HG03575 (cell line): ENCODE measurements around the gene PKHD1.
A peak's percentile ranks its signal among the peaks of the same experiment; 100 is the strongest.

Experiments used
- ATAC-seq: cut with Tn5 transposase; IDR thresholded peaks from one replicate; pipeline ENCODE4 v1.9.1; 2021; ENCODE audit not compliant: unreplicated experiment, insufficient number of reproducible peaks, low FRiP score; ENCODE audit errors: extremely low read depth

Gene PKHD1

DNA sequence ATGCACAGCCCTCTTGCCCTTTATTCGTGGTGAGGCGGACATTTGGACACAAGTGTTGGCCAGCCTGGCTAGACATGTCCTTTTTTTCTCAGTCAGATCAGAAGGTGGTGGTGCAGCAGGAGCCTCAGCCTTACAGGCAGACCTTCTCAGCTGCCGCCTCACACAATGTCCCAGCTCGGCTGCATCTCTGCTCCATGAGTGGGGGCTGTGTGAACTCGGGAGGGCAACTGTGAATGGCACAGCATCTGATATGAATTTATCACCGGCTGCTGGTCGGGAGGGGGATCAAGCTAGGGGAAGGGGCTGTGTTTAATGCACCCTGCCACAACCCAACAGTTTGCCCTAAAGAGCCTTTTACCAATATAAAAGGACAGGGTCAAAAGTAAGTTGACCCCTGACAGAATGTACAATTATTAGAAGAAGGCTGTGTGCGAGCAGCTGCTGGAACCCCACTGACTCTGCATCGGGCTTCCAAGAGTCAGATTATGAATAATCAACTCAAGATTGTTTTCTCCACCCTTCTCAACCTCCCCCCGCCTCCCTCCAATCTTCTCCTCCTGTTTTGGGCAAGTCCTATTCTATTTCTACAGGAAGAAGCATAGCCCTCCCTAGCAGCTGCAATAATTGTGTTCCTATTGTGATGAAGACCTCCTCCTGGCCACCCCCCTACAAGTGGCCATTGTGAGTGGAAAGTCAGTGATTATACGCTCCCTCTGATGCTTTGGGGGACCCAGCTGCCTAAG, 245.2 kb downstream of the PKHD1 start:
- ATAC-seq, result no peak

DNA sequence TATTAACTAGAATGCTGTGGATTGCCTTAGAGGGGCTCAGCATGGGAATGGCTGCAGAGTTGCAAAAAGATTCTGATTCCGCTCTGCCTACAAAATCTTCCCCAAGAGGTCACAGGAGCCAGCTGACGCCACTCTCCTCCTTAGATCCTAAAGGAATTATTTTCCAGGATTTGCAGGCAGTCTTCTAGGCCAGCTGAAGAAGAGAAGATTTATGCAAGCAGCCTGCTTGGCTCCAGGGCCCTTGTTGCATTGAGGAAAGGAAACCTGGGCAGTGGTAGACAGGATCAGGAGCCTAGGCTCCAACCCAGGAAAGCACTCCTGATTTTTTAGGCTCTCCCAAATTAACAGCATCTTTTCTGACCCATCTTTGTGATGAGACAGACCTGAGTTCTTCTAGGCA, 245.8 kb downstream of the PKHD1 start:
- ATAC-seq, result no peak

DNA sequence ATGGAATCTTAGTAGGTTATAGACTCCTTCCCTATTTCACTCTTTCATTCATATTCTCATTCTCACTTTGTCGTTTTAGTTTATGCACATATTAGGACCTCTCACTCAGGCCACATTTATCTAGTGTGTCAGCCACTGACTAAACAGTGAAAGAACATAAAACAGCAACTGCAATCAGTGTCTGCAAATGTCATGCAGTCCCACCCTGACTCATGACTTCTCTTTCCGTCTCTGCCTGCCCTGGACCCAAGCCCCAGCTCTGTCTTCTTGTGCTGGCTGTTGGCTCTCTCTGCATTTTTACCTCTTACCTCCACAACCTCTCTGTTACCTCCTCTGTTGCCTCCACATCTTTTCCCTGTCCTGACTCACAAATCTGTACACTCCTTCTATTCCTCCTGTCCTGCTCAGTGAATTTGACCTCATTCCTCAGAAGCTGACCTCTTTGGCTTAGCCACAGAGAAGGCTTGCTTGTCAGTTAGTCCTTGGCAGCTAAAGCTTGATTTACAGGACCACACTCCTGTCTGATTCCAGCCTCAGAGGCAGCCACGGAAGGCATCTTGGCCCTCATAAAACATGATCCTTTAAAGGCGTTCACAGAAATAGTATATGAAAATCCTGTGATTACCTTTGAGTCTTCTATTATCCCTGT, 247.6 kb downstream of the PKHD1 start:
- no peak for ATAC-seq

DNA sequence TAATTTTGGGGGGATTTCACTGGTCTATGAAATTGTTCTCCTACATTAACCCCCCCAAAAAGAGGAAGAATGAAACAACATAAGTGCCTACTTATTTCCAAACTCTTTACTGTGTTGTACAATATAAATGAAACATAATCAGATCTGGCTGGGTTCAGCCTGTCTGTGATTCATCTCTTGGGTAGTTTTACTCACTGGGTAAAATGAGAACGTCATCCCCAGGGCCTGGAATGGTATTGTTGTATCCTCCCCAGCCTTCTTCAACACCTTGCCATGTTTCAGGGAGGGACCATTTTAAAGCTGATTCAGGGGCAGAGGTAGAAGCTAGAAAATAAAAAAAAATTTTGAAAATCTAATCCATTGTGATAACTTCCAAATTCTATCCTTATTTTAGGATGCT, 256.7 kb downstream of the PKHD1 start:
- ATAC-seq, result no peak

DNA sequence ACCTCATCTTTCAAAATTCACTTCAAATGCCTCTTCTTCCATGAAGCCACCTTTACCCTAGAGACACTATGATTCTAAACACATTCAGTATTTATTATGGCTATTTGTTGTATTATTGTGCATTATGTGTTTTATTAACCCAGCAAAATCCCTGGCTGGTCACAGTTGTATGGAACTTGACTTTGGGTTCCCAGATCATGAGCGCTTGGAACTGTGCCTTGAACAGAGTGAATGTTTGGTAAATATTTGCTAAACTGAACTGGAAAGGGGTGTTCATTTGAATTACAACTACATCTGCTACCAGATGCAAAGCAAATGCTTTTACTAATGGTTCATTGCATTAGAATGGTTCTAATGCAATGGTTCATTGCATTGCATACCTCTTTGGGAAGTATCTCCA, 259.8 kb downstream of the PKHD1 start:
- ATAC-seq, result no peak

DNA sequence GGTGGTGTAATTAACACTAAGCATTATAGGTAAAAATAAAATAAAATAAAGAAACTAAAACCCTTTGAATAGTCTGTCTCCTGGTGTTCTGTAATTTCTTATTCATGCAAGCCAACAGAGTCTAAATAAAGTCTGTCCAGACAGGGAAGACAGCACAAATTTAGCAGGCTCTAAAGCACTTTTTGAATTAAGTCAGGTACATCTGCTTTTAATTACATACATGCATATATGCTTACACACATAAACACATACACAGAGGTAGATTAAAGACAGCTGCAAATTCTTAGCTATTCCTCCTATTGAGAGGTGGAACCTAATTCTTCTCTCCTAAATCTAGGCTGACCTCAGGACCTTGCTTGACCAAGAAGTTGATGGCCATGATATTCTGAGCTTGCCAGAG, 262.5 kb downstream of the PKHD1 start:
- ATAC-seq, result no peak

DNA sequence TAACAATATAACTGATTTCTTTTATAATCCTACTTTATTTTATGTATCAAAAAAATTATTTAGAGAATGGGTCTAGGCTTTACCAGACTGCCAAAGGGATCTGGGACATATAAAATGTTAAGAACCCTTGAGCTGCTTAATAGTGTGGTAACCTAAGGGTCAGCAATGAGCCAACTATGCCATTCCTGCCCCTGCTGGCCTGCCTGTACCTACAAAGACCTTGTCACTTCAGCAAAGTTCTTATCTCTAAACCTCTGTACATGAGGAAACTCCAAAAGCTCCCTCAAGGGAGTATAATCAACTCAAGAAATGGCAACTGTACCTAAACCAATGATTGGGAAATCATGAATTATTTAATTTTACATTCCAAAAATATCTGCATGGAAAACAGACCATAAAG, 266.9 kb downstream of the PKHD1 start:
- ATAC-seq, result no peak

DNA sequence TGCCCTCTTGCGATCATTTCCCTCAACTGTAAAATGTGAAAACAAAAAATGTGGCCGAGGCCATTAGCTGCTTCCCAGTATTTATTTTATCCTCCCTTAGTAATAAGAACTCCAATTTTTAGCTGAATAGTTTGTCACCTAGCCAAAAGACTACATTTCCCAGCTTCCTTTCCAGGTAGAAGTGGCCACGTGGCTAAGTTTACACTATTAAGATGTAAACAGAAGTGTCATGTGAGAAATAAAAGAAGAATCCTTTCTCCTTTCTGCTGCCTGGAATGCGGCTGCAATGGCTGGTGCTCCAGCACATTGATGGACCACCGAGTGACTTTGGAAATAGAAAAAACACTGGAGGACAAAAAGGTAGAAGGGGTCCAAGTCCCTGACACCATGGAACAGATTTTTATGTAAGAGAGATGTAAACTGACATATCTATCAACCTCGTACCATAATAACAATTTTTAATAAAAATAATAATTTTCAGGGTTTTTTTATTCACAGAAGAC, 268.8 kb downstream of the PKHD1 start:
- no peak for ATAC-seq

DNA sequence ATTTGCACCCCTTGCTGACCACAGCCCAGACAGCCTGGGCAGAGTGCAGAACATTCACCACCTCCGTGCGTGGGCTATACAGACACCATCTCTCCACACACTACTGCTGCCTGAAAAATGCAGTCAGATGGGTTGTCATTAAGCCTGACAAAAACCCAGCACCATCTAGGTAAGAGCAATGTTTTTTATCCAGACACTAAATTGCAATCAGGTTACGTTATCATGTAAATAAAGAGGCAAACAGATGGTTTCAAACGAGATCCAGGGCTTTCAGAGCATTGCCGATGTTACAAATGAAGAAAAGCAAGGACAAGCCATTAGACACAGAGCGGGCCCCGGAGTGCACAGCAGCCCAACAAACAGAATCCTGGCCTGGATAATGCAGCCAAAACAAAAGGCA, 269.6 kb downstream of the PKHD1 start:
- no peak for ATAC-seq

DNA sequence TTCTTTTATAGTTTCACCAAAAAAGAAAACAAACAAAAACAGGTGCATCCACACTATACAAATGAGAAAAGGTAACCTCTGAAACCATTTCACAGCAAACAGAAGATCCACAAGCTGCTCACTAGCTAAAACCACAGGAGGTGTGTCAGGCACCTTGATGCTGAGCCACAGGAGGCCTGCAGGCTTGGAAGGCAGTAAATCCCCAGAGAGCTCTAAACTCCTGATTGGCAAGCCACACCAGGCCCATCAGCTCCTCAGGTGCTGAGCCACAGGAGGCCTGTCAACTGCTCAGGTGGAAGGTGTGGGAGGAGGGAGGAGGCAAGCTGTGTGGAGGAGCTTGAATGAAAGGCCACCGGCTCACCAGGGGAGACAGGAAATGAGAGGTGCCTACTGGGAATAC, 273.0 kb downstream of the PKHD1 start:
- ATAC-seq, result no peak

DNA sequence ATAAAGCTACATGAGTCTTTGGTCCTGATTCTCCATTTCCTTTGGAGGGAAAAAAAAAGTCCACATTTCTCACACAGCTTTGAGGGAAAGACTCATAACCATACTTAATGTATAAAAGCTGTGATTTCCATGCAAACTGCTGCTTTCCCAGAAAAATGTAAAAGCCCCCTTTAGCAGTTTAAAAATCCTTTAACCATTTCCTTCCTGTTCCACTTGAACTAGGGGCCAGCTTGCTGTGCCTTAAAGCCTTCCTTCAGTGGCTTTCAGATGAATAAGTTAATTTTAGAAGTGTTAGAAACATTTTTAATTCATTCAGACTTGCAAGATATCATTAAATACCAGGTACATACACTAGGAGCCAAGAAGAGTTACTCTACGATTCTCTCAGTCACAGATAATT, 273.5 kb downstream of the PKHD1 start:
- no peak for ATAC-seq

DNA sequence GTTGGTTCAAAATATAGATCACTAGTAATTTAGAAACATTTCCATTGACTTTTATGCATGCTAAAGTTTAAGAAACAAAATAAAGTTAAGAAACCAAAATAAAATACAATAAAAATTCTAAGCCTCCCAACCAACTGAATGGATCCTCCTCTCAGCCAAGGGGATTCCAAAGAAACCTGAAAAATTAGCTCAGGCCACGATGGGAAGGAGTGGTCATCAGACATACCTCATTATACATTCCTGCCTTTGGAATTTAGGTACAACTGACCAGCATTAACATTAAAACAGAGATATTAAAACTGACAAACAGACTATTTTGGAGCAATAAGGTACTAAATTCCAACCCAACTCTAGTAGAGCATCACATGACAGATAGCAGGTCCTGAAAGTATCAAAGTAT, 275.2 kb downstream of the PKHD1 start:
- no peak for ATAC-seq

DNA sequence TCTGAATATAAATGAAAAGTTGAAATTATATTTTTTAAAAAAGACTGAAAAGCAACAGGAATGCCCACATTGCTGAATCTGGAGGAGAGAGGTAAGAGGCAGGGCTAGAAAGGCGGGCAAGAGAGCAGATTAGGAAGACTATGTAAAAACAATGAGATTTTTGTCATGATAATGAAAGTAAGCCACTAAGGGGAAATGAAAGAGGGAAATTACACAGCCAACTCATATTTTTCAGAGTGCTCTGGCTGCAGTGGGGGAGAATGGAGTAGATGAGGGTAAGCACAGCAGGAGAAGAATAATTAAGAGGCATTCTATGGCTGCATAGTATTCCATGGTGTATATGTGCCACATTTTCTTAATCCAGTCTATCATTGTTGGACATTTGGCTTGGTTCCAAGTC, 281.9 kb downstream of the PKHD1 start:
- ATAC-seq, result peak; percentile 88

DNA sequence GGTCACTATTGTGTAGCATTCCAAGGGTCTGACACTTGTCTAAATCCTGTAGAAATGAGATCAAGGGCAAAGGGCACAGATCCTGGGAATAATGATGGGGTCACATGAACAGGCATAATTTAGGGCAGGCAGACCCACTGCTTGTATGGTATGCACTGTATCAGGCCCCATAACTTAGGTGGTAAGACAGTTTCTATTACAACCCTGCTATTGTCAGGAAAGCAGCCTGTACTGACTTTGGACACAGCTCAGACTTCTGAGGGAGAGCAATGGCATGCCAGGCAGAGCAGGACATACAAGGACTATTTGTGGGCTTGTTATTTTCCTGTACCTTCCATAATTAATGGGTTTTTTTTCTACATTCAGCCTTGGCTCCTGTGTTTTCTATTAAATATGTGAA, 286.8 kb downstream of the PKHD1 start:
- ATAC-seq, result no peak

DNA sequence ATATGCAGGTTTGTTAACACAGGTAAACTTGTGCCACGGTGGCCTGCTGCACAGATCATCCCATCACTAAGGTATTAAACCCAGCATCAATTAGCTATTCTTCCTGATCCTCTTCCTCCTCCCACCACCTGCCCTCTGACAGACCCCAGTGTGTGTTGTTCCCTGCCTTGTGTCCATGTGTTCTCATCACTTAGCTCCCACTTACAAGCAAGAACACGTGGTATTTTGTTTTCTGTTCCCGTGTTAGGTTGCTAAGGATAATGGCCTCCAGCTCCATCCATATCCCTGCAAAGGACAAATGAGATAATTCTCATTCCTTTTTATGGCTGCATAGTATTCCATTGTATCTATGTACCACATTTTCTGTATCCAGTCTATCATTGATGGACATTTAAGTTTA, 294.0 kb downstream of the PKHD1 start:
- ATAC-seq, result no peak

DNA sequence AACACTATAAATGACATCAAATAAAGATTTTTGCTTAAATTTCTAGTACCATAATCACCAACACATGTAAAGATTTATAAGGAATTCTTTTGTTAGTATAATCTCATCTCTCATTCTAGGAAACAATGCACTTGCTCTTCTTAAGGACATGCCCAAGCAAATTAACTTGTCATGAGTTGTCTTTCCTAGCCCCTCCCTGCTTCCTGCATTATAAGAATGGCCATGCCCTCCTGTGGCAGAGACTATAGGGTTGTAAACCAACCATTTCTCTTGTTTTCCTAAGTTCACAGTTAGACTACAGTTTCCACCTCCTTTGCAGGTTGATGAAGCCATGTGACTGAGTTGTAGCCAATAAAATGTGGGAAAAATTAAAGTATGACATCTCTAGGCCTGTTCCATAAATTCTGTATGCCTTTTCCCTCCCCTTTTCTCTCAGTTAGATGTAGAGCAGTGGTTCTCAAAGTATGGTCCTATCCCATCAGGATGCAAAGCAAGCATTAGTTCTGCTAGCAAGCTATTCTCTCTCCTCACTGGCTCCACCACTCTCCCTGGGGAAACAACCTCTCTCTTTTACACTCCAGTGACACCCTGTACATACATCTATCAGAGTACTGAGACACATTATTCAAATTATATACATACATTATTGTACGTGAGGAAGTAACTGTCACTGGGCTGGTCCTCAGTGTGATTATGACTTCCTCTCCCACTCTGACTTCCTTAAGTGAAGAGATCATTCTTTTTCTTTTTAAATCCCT, 295.0 kb downstream of the PKHD1 start:
- no peak for ATAC-seq

DNA sequence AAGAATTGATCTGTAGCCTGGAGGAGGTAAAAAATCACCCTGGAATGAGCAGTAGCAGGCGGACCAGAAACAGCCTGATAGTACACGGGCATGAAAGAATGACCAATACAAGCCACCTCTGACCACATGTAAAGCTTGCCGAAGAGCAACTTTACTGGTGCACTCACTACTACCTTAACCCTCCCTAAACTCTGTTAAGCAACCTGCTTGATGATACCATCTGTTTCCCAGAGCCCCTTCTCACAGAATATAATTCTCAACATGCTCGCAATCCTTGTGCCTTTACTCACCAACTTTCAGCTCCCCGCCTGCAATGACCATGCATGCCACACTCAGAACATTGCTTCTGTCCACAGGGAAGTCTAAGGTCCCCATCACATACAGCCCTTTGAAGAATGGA, 296.5 kb downstream of the PKHD1 start:
- no peak for ATAC-seq

DNA sequence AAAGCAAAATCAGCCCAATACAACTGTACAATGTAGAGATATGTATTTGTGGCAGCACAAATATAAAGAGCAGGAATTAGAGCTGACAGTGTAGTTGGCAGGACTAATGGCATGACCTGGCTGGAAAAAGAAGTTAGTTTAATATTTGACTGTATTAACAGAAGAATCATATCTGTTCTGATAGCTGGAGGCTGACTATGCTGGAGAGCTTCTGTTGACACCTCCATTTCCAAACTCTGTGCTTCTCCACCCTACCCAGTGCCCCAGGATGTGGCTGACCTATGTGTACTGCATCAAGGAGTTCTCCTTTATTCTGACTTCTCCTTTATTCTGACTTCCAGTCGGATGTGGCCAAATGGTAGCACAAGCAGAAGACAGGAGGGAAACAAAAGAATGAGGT, 299.3 kb downstream of the PKHD1 start:
- no peak for ATAC-seq

DNA sequence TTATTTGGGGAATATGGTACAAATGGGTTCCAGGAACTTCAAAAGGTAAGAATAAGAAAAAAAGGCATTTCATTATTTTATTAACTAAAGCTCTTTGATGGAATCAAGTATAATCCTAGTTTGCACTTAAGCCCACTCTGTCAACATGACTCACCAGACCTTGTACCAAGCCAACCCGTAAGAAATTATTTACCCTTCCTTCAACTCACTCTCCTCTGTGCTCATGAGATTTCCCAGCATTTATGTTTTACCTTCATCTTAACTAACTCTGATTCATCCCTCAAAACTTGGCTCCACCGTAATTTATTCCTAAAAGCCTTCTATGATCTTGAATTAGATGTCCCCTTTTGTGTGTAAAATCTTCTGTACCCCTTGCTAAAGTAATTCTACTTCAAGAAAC, 308.7 kb downstream of the PKHD1 start:
- no peak for ATAC-seq

DNA sequence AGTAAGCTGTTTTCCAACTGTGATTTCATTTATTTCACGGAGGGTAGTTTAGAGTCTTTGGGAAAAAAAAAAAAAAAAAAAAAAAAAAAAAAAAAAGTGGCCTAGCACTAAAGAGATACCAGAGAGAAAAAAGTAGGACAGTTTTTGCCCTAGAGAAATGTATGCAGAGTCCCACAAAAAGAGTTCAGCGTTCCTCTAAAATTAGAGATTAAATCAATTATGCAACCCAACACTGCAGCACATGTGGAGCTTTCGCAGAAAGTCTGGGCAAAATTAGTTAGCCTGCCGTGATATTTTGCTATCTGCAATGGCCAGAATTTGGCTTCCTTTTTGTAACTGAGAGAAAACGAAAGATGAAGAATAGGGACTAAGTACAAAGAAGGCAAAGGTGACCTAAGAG, 309.8 kb downstream of the PKHD1 start:
- ATAC-seq, result no peak
